Neural crest cell (in vitro differentiated cells): Measurements from ENCODE around the gene SERTAD2. TPM values are rescaled to one million over a fixed set of nuclear protein-coding genes. Genes with fewer than 3 reads are reported as not detected.

Source experiments
- DNase-seq: peaks from one replicate; pipeline ENCODE4 v3.0.0; 2021; ENCODE audit warnings: low read depth, mixed read lengths, low spot score
- H3K27ac Mint-ChIP-seq: one replicate; pipeline ENCODE4 v1.8.0; 2021; ENCODE audit warnings: mild to moderate bottlenecking, mixed read lengths; ENCODE audit not compliant: unreplicated experiment
- H3K27me3 Mint-ChIP-seq: 2 replicates; pipeline ENCODE4 v1.8.0; 2021; ENCODE audit warnings: low read depth, mild to moderate bottlenecking, mixed read lengths
- H3K36me3 Mint-ChIP-seq: 2 replicates; pipeline ENCODE4 v1.8.0; 2021; ENCODE audit warnings: low read depth, mild to moderate bottlenecking, mixed read lengths
- H3K4me1 Mint-ChIP-seq: 2 replicates; pipeline ENCODE4 v1.8.0; 2021; ENCODE audit warnings: mixed read lengths
- H3K4me3 Mint-ChIP-seq: one replicate; pipeline ENCODE4 v1.8.0; 2021; ENCODE audit warnings: mild to moderate bottlenecking, mixed read lengths
- H3K9me3 Mint-ChIP-seq: 2 replicates; pipeline ENCODE4 v1.8.0; 2021; ENCODE audit warnings: mixed read lengths
- CTCF ChIP-seq: fragments of 200-600 bp; sonication (generic); conservative IDR thresholded peaks from 2 replicates; pipeline ENCODE4 v1.5.0; 2021; ENCODE audit warnings: antibody characterized with exemption, mild to moderate bottlenecking
- total RNA-seq: library from RNA; stranded (reverse); gene quantifications from 2 replicates; pipeline ENCODE4 v1.2.1, GENCODE V29; 2021

Gene SERTAD2
- total RNA-seq, 1 donor from 2014 or later = 16.8 TPM

GRCh38 chr2:64587561-64587960 is 66.2 kb downstream of the SERTAD2 start:
- no peaks in the 10 kb centered on the region for H3K27me3 Mint-ChIP-seq
- H3K4me1 Mint-ChIP-seq = peaks cover 5% of the 10 kb centered on the region
- DNase-seq = no peak
- no peak overlapping the region for H3K4me3 Mint-ChIP-seq
- H3K9me3 Mint-ChIP-seq = no peaks in the 10 kb centered on the region
- no peak for TF ChIP-seq CTCF
- peaks cover 6% of the 10 kb centered on the region for H3K36me3 Mint-ChIP-seq
- no peak overlapping the region for H3K27ac Mint-ChIP-seq

- no peaks in the 10 kb centered on the region for H3K27me3 Mint-ChIP-seq
- peak; percentile 79 for TF ChIP-seq CTCF
- H3K9me3 Mint-ChIP-seq = no peaks in the 10 kb centered on the region
- peaks cover 5% of the 10 kb centered on the region for H3K4me1 Mint-ChIP-seq
- H3K36me3 Mint-ChIP-seq = peaks cover 5% of the 10 kb centered on the region
- H3K27ac Mint-ChIP-seq = no peak overlapping the region
- DNase-seq = no peak
- H3K4me3 Mint-ChIP-seq = no peak overlapping the region
These were observed 66.7 kb downstream of the SERTAD2 start for GRCh38 chr2:64586883-64587481.

GRCh38 chr2:64586054-64586453 is 67.7 kb downstream of the SERTAD2 start:
- H3K36me3 Mint-ChIP-seq = peaks cover 5% of the 10 kb centered on the region
- DNase-seq = no peak
- H3K4me3 Mint-ChIP-seq = no peak overlapping the region
- TF ChIP-seq CTCF = no peak
- no peaks in the 10 kb centered on the region for H3K27me3 Mint-ChIP-seq
- H3K27ac Mint-ChIP-seq = no peak overlapping the region
- no peaks in the 10 kb centered on the region for H3K9me3 Mint-ChIP-seq
- peaks cover 5% of the 10 kb centered on the region for H3K4me1 Mint-ChIP-seq

GRCh38 chr2:64582774-64583340 is 70.9 kb downstream of the SERTAD2 start:
- peaks cover 2% of the 10 kb centered on the region for H3K36me3 Mint-ChIP-seq
- no peak for TF ChIP-seq CTCF
- H3K27ac Mint-ChIP-seq = no peak overlapping the region
- no peak for DNase-seq
- peaks cover 5% of the 10 kb centered on the region for H3K4me1 Mint-ChIP-seq
- no peak overlapping the region for H3K4me3 Mint-ChIP-seq
- no peaks in the 10 kb centered on the region for H3K27me3 Mint-ChIP-seq
- H3K9me3 Mint-ChIP-seq = no peaks in the 10 kb centered on the region

GRCh38 chr2:64581777-64582539 is 71.8 kb downstream of the SERTAD2 start:
- DNase-seq = no peak
- Mint-ChIP-seq H3K4me1 (peaks cover 4% of the 10 kb centered on the region), H3K36me3 (peaks cover 6% of the 10 kb centered on the region), H3K9me3 (no peaks in the 10 kb centered on the region), H3K27me3 (no peaks in the 10 kb centered on the region), H3K4me3 (no peak overlapping the region), H3K27ac (no peak overlapping the region)
- no peak for TF ChIP-seq CTCF

Other genes with a start within 250 kb of the SERTAD2 start
- gene LGALSL, start 199.8 kb downstream of the SERTAD2 start, total RNA-seq = 29.1 and 31.1 TPM in 2 replicates
- 14.6 and 17.3 TPM in 2 replicates for gene AFTPH, start 129.6 kb downstream of the SERTAD2 start, total RNA-seq